ENCODE measurements around the gene IPPK.

IPPK gene

GRCh38 chr9:92710368-92710767 lies 40.4 kb upstream of the IPPK start:
- TF ChIP-seq GATA2 (IDR thresholded peaks at IDR 0.05; ENCODE audit: low read depth, low read length) (no peak), GATA3 (IDR thresholded peaks at IDR 0.05; ENCODE audit: low read depth, low read length) (no peak)

- TF ChIP-seq GATA2 (IDR thresholded peaks at IDR 0.05; ENCODE audit: low read depth, low read length) (no peak), GATA3 (IDR thresholded peaks at IDR 0.05; ENCODE audit: low read depth, low read length) (no peak)
These were observed 40.0 kb upstream of the IPPK start for GRCh38 chr9:92709954-92710353.

GRCh38 chr9:92709240-92709639 lies 39.3 kb upstream of the IPPK start:
- no peak for TF ChIP-seq GATA3 (IDR thresholded peaks at IDR 0.05; ENCODE audit: low read depth, low read length)
- TF ChIP-seq GATA2 (IDR thresholded peaks at IDR 0.05; ENCODE audit: low read depth, low read length) = no peak

GRCh38 chr9:92707530-92707929 lies 37.6 kb upstream of the IPPK start:
- TF ChIP-seq GATA3 (IDR thresholded peaks at IDR 0.05; ENCODE audit: low read depth, low read length) (no peak), GATA2 (IDR thresholded peaks at IDR 0.05; ENCODE audit: low read depth, low read length) (no peak)

- no peak for TF ChIP-seq GATA2 (IDR thresholded peaks at IDR 0.05; ENCODE audit: low read depth, low read length)
- TF ChIP-seq GATA3 (IDR thresholded peaks at IDR 0.05; ENCODE audit: low read depth, low read length) = no peak
These were observed 36.4 kb upstream of the IPPK start for GRCh38 chr9:92706218-92706940.

- TF ChIP-seq GATA3 (IDR thresholded peaks at IDR 0.05; ENCODE audit: low read depth, low read length) (no peak), GATA2 (IDR thresholded peaks at IDR 0.05; ENCODE audit: low read depth, low read length) (no peak)
These were observed 34.6 kb upstream of the IPPK start for GRCh38 chr9:92704528-92704927.

- TF ChIP-seq GATA3 (IDR thresholded peaks at IDR 0.05; ENCODE audit: low read depth, low read length) (no peak), GATA2 (IDR thresholded peaks at IDR 0.05; ENCODE audit: low read depth, low read length) (no peak)
These were observed 26.7 kb upstream of the IPPK start for GRCh38 chr9:92696619-92697018.

GRCh38 chr9:92686954-92687353 lies 17.0 kb upstream of the IPPK start:
- no peak for TF ChIP-seq GATA3 (IDR thresholded peaks at IDR 0.05; ENCODE audit: low read depth, low read length)
- TF ChIP-seq GATA2 (IDR thresholded peaks at IDR 0.05; ENCODE audit: low read depth, low read length) = no peak

GRCh38 chr9:92685022-92685421 lies 15.1 kb upstream of the IPPK start:
- TF ChIP-seq GATA3 (IDR thresholded peaks at IDR 0.05; ENCODE audit: low read depth, low read length) (no peak), GATA2 (IDR thresholded peaks at IDR 0.05; ENCODE audit: low read depth, low read length) (no peak)

GRCh38 chr9:92682269-92682668 lies 12.3 kb upstream of the IPPK start:
- TF ChIP-seq GATA3 (IDR thresholded peaks at IDR 0.05; ENCODE audit: low read depth, low read length) (no peak), GATA2 (IDR thresholded peaks at IDR 0.05; ENCODE audit: low read depth, low read length) (no peak)

- TF ChIP-seq GATA3 (IDR thresholded peaks at IDR 0.05; ENCODE audit: low read depth, low read length) (no peak), GATA2 (IDR thresholded peaks at IDR 0.05; ENCODE audit: low read depth, low read length) (no peak)
These were observed 10.5 kb upstream of the IPPK start for GRCh38 chr9:92680166-92681119.

- TF ChIP-seq GATA3 (IDR thresholded peaks at IDR 0.05; ENCODE audit: low read depth, low read length) (no peak), GATA2 (IDR thresholded peaks at IDR 0.05; ENCODE audit: low read depth, low read length) (no peak)
These were observed 9.7 kb upstream of the IPPK start for GRCh38 chr9:92679413-92680165.

GRCh38 chr9:92671323-92671722 lies 1.4 kb upstream of the IPPK start:
- TF ChIP-seq GATA3 (IDR thresholded peaks at IDR 0.05; ENCODE audit: low read depth, low read length) (no peak), GATA2 (IDR thresholded peaks at IDR 0.05; ENCODE audit: low read depth, low read length) (no peak)

- TF ChIP-seq GATA3 (IDR thresholded peaks at IDR 0.05; ENCODE audit: low read depth, low read length) = no peak
- no peak for TF ChIP-seq GATA2 (IDR thresholded peaks at IDR 0.05; ENCODE audit: low read depth, low read length)
These were observed 423 bp downstream of the IPPK start for GRCh38 chr9:92669527-92669889.
